B cell (primary cell): ENCODE measurements around the gene TP63. TPM values are rescaled to one million over a fixed set of nuclear protein-coding genes. Genes with fewer than 3 reads are reported as not detected.

Experiments
- ATAC-seq: fragments of 200-7000 bp; cut with Tn5 transposase; one replicate; pipeline ENCODE4 v1.10.0; 2021; ENCODE audit warnings: low read depth, mild to moderate bottlenecking, moderate number of reproducible peaks, moderate library complexity
- CTCF ChIA-PET: fragments of 350-600 bp; sonication (Branson Sonifier 250); formaldehyde crosslinking; loops from one replicate; lab custom pipeline; 2021; ENCODE audit warnings: antibody characterized with exemption, inconsistent platforms; lab: Charles Lee
- POLR2A ChIA-PET: fragments of 350-600 bp; sonication (Branson Sonifier 250); formaldehyde crosslinking; loops from one replicate; lab custom pipeline; 2021; ENCODE audit warnings: antibody characterized with exemption; lab: Charles Lee
- DNase-seq: peaks from one replicate; pipeline ENCODE4 v3.0.0; 2013
- H2AFZ ChIP-seq: 2 replicates; pipeline ENCODE4 v1.6.1; 2012; ENCODE audit warnings: mild to moderate bottlenecking, low read depth, low read length; ENCODE audit not compliant: insufficient read depth, poor library complexity, severe bottlenecking
- H3K27ac ChIP-seq, 2 donors: 1 replicate in 1 of 2; 2 replicates in 1 of 2; pipeline ENCODE4 v1.5.1; 2012 to 2013; ENCODE audit warnings: low read length in 2 of 2, mild to moderate bottlenecking in 2 of 2, moderate library complexity in 1 of 2
- H3K27me3 ChIP-seq, 4 experiments: fragments of 200-600 bp in 1 of 4; sonication (generic) in 1 of 4; replicated peaks in 1 of 4; 1 replicate in 2 of 4; 2 replicates in 2 of 4; pipeline versions ENCODE4 v1.6.1 to v1.7.0; 2013 to 2016; ENCODE audit warnings: low read length in 3 of 4, mild to moderate bottlenecking in 2 of 4, mixed read lengths in 1 of 4, moderate library complexity in 1 of 4; ENCODE audit not compliant: insufficient read depth in 4 of 4, control insufficient read depth in 3 of 4; ENCODE audit errors: control extremely low read depth in 1 of 4
- H3K36me3 ChIP-seq, 2 experiments: replicated peaks in 1 of 2; 1 replicate in 1 of 2; 2 replicates in 1 of 2; pipeline versions ENCODE4 v1.6.1 to v1.7.1; 2013; ENCODE audit warnings: low read length in 1 of 2; ENCODE audit not compliant: insufficient read depth in 2 of 2, control insufficient read depth in 1 of 2; ENCODE audit errors: control extremely low read depth in 1 of 2, extremely low read depth in 1 of 2
- H3K4me1 ChIP-seq, 2 donors: fragments of 200-600 bp in 1 of 2; sonication (generic) in 1 of 2; 1 replicate in 1 of 2; 2 replicates in 1 of 2; pipeline versions ENCODE4 v1.5.1 to v1.6.1; 2013 to 2017; ENCODE audit warnings: low read length in 2 of 2; ENCODE audit not compliant: control insufficient read depth in 2 of 2, insufficient read depth in 2 of 2
- H3K4me2 ChIP-seq: replicated peaks from 2 replicates; pipeline ENCODE3; 2012; ENCODE audit warnings: mild to moderate bottlenecking, low read depth, low read length; ENCODE audit not compliant: poor library complexity, severe bottlenecking
- H3K4me3 ChIP-seq, 5 experiments: fragments of 200-600 bp in 1 of 5; sonication (generic) in 1 of 5; 1 replicate in 3 of 5; 2 replicates in 2 of 5; pipeline versions ENCODE4 v1.5.1 to v1.7.0; 2011 to 2016; ENCODE audit warnings: low read length in 4 of 5, mild to moderate bottlenecking in 4 of 5, low read depth in 2 of 5, control low read depth in 1 of 5, moderate library complexity in 1 of 5; ENCODE audit not compliant: insufficient read depth in 1 of 5; ENCODE audit errors: control extremely low read depth in 1 of 5, extremely low read depth in 1 of 5
- H3K79me2 ChIP-seq: fragments of 200-600 bp; sonication (generic); one replicate; pipeline ENCODE4 v1.6.0; 2016; ENCODE audit warnings: low read length; ENCODE audit not compliant: control insufficient read depth, insufficient read depth
- H3K9ac ChIP-seq: fragments of 200-600 bp; sonication (generic); 2 replicates; pipeline ENCODE4 v1.6.1; 2017; ENCODE audit warnings: mild to moderate bottlenecking, low read length, moderate library complexity
- H3K9me3 ChIP-seq, 3 donors: one replicate each; pipeline versions ENCODE4 v1.6.1 to v1.7.1; 2013; ENCODE audit warnings: low read length in 2 of 3; ENCODE audit not compliant: control insufficient read depth in 2 of 3, insufficient read depth in 1 of 3; ENCODE audit errors: control extremely low read depth in 1 of 3
- H4K20me1 ChIP-seq: 2 replicates; pipeline ENCODE4 v1.6.0; 2012; ENCODE audit warnings: mild to moderate bottlenecking, low read length; ENCODE audit not compliant: insufficient read depth, control insufficient read depth, poor library complexity, severe bottlenecking
- H3K27ac Mint-ChIP-seq: one replicate; pipeline ENCODE4 v1.8.0; 2021; ENCODE audit warnings: mixed read lengths
- H3K27me3 Mint-ChIP-seq: one replicate; pipeline ENCODE4 v1.8.0; 2021; ENCODE audit warnings: mixed read lengths
- H3K4me1 Mint-ChIP-seq: one replicate; pipeline ENCODE4 v1.8.0; 2021; ENCODE audit warnings: mixed read lengths
- H3K4me3 Mint-ChIP-seq: one replicate; pipeline ENCODE4 v1.8.0; 2021; ENCODE audit warnings: mixed read lengths
- H3K9me3 Mint-ChIP-seq: one replicate; pipeline ENCODE4 v1.8.0; 2022; ENCODE audit warnings: mixed read lengths; ENCODE audit not compliant: insufficient read depth
- EZH2 ChIP-seq: IDR thresholded peaks from 2 replicates; pipeline ENCODE4 v1.6.1; 2012; ENCODE audit warnings: borderline replicate concordance, low read depth, mild to moderate bottlenecking, moderate library complexity, low read length; ENCODE audit not compliant: insufficient read depth, poor library complexity, severe bottlenecking
- WGBS: methylation state at CpG from one replicate; pipeline ENCODE4 v1.1.5; 2013; ENCODE audit warnings: missing lambda C conversion rate; ENCODE audit not compliant: insufficient coverage; 5-methylcytosine and 5-hydroxymethylcytosine counted together
- intact Hi-C: fragments of 100-400 bp; cut with micrococcal nuclease; formaldehyde crosslinking; loops from one replicate; pipeline ENCODE4 v1.10.0; 2022
- polyA plus RNA-seq: library from polyadenylated mRNA; depleted of rRNA; stranded (reverse); fragments of >200 nt; gene quantifications from 2 replicates; pipeline ENCODE4 v1.2.3, GENCODE V29; 2012
- total RNA-seq, 2 donors: library from RNA; stranded (reverse); fragments of 120-200 nt in 1 of 2; gene quantifications; 1 replicate in 1 of 2; 2 replicates in 1 of 2; pipeline versions ENCODE4 v1.2.3 to v1.2.4, GENCODE V29; 2013 to 2022
- TF ChIP-seq, protein P1 (sequence below): fragments of 200-600 bp; IDR thresholded peaks from one replicate; pipeline ENCODE4 v1.8.0; 2022; ENCODE audit warnings: antibody characterized with exemption, mild to moderate bottlenecking

TP63 gene
- total and polyA plus RNA-seq, 2 donors (not counting 1 experiment from before 2014, with no cell fraction given): 1.2 to 2.0 TPM

DNA sequence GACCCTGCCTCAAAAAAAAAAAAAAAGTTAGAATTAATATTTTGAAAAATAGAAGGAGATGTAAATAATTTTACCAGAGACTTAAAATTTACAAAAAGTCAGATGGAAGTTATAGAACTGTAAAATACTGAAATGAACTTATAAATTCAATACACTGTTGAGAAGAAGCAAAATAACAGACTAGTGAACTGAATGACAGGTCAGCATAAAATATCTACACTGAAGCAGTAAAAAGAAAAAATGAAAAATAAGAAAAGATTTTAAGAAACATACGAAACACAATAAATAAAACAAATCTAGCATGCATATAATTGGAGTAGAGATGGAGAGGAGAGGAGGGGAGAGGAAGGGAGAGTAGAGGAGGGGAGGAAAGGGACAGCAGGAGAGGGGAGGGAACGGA is 33.3 kb upstream of the TP63 start:
- 75% methylated on average over 1 of the region's 2 CpGs for WGBS
- Histone ChIP-seq H3K4me1 (no peaks in the 10 kb centered on the region), H3K9ac (no peak overlapping the region), H3K27ac (no peak overlapping the region), H3K36me3 (no peaks in the 10 kb centered on the region), H3K4me3 (no peak overlapping the region), H2AFZ (no peak overlapping the region), H3K27me3 (no peaks in the 10 kb centered on the region), H4K20me1 (no peaks in the 10 kb centered on the region), H3K9me3 (peaks cover 0 to 3% (median 0%) of the 10 kb centered on the region in 3 donors), H3K4me2 (no peak overlapping the region), H3K79me2 (no peaks in the 10 kb centered on the region)
- CTCF ChIA-PET: no interaction called here
- H3K27me3 Mint-ChIP-seq: no peaks in the 10 kb centered on the region
- H3K27ac Mint-ChIP-seq: no peak overlapping the region
- ATAC-seq (no peak), DNase-seq (no peak)
- POLR2A ChIA-PET: no interaction called here
- no peaks in the 10 kb centered on the region for H3K9me3 Mint-ChIP-seq
- H3K4me1 Mint-ChIP-seq: no peaks in the 10 kb centered on the region
- TF ChIP-seq, protein P1, sequence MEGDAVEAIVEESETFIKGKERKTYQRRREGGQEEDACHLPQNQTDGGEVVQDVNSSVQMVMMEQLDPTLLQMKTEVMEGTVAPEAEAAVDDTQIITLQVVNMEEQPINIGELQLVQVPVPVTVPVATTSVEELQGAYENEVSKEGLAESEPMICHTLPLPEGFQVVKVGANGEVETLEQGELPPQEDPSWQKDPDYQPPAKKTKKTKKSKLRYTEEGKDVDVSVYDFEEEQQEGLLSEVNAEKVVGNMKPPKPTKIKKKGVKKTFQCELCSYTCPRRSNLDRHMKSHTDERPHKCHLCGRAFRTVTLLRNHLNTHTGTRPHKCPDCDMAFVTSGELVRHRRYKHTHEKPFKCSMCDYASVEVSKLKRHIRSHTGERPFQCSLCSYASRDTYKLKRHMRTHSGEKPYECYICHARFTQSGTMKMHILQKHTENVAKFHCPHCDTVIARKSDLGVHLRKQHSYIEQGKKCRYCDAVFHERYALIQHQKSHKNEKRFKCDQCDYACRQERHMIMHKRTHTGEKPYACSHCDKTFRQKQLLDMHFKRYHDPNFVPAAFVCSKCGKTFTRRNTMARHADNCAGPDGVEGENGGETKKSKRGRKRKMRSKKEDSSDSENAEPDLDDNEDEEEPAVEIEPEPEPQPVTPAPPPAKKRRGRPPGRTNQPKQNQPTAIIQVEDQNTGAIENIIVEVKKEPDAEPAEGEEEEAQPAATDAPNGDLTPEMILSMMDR: no peak
- TF ChIP-seq EZH2: no peak
- intact Hi-C loops: no loop called here
- no peak overlapping the region for H3K4me3 Mint-ChIP-seq

DNA sequence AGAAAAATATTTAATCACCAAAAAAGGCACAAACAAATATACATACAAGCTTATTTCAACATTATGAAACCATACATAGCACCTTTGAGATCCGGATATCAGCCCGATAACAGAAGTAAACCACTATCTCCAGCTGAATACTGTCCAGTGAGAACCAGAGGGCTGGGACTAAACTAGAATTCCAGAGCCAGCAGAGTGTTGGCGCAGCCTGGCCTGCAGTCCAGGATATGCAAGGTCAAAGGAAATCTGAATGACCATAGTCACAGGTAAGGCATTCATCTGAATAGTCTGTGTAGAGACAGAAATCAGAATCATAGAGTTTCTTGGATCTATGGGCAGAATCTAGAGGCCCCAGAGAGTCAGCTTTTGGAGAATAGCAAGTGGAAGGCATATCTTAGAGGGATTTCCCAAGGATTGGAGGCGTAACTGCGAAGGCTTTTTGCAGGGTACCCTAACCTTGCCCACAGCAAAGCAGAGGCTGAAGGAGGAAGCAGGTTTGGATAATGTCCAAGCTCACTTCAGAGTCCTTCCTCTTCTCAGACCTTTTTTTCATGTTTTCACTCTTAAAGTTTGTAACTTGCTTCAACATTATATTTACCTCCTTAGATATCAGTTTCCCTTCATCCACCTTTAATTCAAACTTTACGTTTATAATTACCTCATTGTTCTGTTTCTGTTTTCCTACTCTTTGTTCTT is 32.5 kb upstream of the TP63 start:
- Mint-ChIP-seq H3K27me3 (no peaks in the 10 kb centered on the region), H3K4me3 (no peak overlapping the region), H3K4me1 (no peaks in the 10 kb centered on the region), H3K9me3 (no peaks in the 10 kb centered on the region), H3K27ac (no peak overlapping the region)
- H3K4me1 ChIP-seq: no peaks in the 10 kb centered on the region
- ChIA-PET CTCF (no interaction called here), POLR2A (no interaction called here)
- no peak overlapping the region for H3K27ac ChIP-seq
- DNase-seq (no peak), ATAC-seq (no peak)
- H3K9ac ChIP-seq: no peak overlapping the region
- H3K27me3 ChIP-seq: no peaks in the 10 kb centered on the region
- peaks cover 0 to 3% (median 0%) of the 10 kb centered on the region in 3 donors for H3K9me3 ChIP-seq
- no peak for TF ChIP-seq EZH2
- TF ChIP-seq, protein P1: no peak
- H3K4me3 ChIP-seq: no peak overlapping the region
- H2AFZ ChIP-seq: no peak overlapping the region
- WGBS: 95% methylated on average over 3 of the region's 6 CpGs
- no peaks in the 10 kb centered on the region for H3K36me3 ChIP-seq
- no peaks in the 10 kb centered on the region for H4K20me1 ChIP-seq
- intact Hi-C loops: no loop called here
- H3K79me2 ChIP-seq: no peaks in the 10 kb centered on the region
- no peak overlapping the region for H3K4me2 ChIP-seq
